HG03378 (cell line): ENCODE results near the gene TMEM109.

ENCODE experiments used
- ATAC-seq: cut with Tn5 transposase; IDR thresholded peaks from one replicate; pipeline ENCODE4 v1.9.1; 2021; ENCODE audit warnings: mild to moderate bottlenecking, moderate library complexity; ENCODE audit not compliant: unreplicated experiment

Gene TMEM109

DNA sequence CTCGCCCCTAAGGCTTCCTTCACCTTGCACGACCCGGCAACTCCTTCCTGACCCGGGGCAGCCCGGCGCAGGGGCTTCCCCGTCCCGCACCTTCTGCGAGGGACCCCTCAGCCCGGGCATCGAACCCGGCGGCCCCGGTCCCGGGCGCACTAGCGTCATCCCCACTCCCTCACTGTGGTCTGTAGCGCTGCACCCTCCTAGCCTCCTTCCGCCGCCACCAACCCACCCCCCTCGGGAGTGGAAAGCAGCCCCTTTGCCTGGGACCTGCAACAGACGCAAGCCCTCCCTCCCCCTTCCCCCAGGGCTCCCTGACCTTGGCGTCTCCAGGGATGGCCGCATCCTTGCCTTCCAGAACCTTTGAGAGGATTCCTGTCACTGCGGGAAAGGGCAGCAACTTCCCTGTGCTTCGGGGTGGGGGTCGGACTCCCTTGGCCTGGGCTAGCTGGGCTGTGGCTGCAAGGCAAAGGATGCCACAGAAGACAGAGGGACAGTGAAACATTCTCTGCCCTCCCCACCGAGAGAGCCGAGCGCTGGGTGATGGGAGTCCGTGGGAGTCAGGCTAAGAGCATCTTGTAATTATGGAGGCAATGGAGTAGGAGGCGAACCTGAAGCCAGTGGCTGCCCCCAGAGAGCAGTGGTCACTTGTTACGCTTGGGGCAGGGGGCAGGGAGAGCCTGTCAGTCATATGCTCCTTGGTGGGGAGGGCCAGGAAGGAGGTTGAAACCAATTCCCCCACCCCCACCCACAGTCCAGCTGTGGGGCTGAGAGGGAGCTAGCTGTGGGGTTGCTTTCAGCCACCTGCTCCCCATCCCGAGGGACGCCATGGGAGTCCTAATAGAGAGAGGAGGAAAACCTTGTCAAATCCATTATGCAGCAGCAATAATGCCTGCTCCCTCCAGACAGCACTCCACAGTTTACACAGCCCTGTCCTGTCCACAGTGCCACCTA, 11.2 kb downstream of the TMEM109 start:
- ATAC-seq = no peak

GRCh38 chr11:60925868-60926267, 11.9 kb downstream of the TMEM109 start:
- no peak for ATAC-seq

DNA sequence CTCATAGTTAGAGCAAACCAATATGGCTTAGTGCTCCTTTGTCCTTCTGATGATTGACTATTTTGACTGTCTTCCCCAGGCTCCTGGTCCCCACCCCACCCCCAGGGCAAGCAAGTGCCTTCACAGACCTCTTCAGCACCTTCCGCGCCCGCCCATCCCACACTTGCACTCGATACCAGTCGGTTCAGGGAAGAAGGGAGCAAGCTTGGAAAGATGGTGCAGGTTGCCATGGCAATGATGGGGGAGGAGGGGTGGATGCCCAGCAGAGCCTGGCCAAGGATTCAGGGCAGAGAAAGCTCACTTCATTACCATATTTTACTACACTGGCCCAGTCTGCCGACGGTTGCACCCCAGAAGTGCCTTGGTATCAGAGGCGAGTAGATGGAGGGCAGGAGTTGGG, 12.5 kb downstream of the TMEM109 start:
- ATAC-seq = no peak

- ATAC-seq = no peak
Measured at GRCh38 chr11:60927061-60927592, 13.2 kb downstream of the TMEM109 start.

DNA sequence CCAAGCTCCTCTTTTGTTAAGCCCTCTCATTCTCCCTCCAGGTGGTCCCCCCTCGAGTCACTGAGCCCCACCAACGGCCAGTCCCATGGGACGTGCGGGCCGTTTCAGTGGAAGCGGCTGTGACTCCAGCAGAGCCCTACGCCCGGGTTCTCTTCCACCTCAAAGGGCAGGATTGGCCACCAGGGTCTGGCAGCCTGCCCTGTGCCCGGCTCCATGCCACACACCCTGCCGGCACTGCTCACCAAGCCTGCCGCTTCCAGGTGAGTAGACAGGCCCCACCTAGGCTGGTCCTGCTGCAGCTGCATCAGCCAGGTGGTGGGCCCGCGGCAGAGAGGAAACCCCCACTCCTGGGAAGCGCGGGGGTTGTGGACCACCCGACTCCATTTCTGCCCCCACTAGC, 13.6 kb downstream of the TMEM109 start:
- no peak for ATAC-seq

GRCh38 chr11:60928563-60929001, 14.6 kb downstream of the TMEM109 start:
- ATAC-seq = no peak

- no peak for ATAC-seq
Measured at GRCh38 chr11:60929764-60930163, 15.8 kb downstream of the TMEM109 start.

DNA sequence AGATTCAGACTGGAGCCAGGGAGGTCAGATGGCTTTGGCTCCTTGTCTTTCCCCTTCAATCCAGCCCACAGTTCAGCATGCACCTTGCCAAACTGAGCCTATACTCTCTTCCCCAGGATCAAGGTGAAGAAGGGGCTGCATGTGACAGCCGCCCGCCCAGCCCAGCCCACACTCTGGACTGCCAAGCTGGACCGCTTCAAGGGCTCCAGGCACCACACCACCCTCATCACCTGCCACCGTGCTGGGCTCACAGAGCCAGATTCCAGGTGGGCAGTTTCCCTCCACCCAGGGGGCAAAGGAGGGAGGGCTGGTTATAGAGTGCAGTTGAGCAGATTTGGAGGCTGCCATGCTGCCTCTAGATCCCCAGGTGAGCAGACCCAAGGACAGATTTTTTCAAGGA, 16.4 kb downstream of the TMEM109 start:
- ATAC-seq = no peak

- ATAC-seq = no peak
Measured at GRCh38 chr11:60931917-60932316, 18.0 kb downstream of the TMEM109 start.

DNA sequence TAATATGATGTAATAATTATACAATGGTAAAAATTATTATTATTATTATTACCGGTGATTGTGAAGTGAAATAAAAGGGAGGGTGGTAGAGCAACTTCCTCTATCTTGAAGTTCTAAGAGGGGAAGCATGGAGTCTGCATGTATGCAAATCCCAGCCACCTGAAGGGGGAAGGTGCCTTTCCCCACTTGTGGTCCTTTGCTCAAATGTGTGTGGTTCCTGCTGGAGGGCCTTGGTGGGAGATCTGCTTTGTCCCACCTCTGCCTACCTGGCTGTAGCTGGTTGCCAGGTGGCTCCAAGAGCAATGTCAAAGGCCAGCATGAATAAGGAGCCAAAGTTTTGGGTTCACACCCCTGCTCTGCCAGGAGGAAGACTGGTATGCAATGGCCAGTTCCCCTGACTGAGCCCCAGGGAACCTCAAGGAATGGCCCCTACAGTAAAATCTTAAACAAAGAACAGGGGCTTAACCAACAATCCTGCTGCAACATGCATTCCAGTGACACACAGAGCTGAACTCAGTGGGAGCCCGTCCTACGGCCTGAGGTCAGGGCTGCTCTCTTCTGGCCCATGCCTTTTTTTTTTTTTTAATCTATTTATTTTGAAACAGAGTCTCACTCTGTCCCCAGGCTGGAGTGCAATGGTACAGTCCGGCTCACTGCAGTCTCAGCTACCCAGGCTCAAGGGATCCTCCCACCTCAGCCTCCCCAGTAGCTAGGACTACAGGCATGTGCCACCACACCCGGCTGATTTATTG, 18.8 kb downstream of the TMEM109 start:
- ATAC-seq = no peak

DNA sequence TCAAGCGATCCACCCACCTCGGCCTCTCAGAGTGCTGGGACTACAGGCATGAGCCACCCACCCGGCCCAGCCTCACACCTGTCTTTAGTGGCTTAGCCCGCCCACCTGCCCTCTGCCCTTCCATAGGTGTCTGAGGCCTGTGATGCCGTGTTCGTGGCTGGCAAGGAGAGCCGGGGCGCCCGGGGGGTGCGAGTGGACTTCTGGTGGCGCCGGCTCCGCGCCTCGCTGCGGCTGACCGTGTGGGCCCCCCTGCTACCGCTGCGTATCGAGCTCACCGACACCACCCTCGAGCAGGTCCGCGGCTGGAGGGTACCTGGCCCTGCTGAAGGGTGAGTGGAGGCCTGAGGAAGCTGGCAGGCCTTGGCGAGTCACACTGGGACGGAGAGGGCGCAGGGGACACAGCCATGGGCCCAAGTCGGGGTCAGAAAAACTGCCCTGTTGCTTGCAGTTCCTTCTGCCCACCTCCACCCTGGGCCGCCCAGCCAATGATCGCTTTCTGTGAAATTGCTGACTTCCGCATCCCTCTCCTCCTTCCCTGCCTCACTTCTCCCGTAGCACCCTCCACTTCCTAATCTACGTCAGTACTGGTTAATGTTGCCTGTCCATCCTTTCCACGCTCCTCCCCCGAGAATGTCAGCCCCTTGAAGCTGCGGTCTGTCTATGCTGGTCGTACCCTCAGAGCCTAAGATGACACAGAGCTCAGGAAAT, 19.6 kb downstream of the TMEM109 start:
- ATAC-seq = no peak

- ATAC-seq = no peak
Measured at GRCh38 chr11:60934124-60934789, 20.3 kb downstream of the TMEM109 start.

DNA sequence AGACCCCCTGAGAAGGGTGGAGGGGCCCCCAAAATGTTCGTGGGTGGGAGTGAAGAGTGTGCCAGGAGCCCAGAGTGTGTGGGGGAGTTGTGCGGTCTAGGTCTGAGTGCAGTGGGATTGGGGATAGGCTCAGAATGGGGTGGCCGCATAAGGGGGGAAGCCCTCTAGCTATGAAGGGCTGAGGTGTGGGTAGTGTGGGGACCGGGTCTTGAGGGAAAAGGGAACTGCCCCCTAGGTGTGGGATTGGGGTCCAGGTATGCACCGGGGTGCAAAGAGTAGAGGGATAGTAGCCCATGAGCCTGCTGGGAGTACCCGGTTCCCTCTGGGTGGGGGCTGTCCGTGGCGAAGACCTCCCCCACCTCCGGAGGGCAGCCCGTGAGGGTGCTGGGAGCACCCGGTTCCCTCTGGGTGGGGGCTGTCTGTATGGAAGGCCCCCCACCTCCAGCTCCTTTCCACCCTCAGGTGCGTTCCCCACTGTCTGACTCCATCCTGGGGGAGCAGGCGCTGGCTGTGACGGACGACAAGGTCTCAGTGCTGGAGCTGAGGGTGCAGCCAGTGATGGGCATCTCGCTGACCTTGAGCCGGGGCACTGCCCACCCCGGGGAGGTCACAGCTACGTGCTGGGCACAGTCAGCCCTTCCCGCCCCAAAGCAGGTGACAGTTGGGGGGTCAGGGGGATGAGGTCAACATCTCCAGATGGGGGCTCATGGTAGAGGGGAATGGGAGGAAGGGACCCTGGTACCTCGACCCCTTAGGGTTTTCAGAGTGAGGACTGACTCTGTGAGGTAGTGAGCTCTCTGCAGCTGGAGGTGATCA, 21.0 kb downstream of the TMEM109 start:
- no peak for ATAC-seq

DNA sequence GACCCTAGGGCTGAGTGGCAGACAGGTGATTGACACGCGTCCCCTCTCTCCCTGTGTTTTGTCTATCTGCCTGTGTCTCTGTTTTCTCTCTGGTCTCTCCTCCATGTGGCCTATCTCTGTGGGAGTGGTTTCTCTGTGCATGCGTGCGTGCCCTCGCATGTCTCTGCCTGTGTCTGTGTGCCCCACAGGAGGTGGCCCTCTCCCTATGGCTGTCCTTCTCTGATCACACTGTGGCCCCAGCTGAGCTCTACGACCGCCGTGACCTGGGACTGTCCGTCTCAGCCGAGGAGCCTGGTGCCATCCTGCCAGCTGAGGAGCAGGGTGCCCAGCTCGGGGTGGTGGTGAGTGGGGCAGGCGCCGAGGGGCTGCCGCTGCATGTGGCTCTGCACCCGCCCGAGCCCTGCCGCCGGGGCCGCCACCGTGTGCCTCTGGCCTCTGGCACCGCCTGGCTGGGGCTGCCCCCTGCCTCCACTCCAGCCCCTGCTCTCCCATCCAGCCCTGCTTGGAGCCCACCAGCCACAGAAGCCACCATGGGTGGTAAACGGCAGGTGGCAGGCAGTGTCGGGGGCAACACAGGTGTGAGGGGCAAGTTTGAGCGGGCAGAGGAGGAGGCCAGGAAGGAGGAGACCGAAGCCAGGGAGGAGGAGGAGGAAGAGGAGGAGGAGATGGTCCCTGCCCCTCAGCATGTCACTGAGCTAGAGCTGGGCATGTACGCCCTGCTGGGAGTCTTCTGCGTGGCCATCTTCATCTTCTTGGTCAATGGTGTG, 21.9 kb downstream of the TMEM109 start:
- no peak for ATAC-seq

- no peak for ATAC-seq
Measured at GRCh38 chr11:60936467-60937143, 22.6 kb downstream of the TMEM109 start.

DNA sequence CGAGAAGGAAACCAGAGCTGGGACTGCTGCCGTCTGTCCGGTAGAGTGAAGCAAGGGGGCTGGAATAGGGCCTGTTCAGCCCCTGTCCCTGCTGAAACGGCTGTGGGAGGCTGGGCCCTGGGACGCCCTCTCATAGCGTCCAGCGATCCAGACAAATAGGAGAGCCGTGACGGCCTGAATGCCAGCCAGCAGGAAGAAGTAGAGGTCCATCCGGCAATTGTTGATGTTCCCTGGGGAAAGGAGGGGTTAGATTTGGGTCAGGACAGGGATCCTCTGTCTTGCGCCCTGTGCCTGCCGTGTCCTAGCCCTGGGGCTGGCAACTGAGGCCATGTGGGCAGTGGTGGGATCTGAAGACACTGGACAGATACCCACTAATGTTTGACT, 23.2 kb downstream of the TMEM109 start:
- no peak for ATAC-seq

DNA sequence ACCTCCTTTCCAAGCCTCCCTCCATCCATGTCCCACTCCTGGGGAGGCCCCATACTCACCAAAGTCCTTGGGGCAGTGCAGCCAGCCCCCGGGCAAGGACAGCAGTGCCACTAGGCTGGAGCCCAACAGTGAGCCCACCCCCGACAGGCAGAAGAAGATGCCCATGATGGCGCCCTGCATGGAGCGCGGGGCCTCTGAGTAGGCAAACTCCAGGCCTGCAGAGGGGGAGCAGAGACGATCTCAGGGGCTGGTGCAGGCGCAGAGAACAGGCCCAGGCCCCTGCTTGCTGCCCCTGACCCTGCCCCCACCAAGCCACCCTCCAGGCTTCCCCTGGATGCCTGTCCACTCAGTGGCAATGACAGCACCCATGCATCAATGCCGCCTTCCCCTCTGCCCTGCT, 23.9 kb downstream of the TMEM109 start:
- ATAC-seq = no peak

DNA sequence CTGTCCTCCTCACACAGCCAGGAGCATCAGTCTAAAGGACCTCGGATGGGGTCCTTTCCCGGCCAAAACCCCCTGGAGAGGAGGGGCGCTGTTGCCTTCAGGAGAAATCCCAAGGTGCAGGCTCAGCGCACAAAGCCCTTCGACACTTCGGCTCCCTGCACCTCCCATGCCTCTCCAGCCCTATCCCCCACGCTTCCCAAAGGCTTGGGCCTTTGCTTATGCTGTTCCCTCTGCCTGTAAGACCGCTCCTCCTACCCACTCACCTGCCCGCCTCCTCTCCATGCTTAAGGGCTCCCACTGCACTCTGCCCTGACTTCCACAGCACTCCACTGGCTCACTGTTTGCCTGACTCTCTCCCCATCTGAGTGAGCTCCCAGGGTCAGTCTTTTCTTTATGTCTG, 24.5 kb downstream of the TMEM109 start:
- no peak for ATAC-seq
